MM.1S (cell line): Measurements from ENCODE around the gene TRIOBP.

ENCODE experiments used
- DNase-seq: peaks from one replicate; pipeline ENCODE4 v3.0.0-alpha.2; 2015
- H2AFZ ChIP-seq: fragments of 300-600 bp; sonication (generic); 2 replicates; pipeline ENCODE4 v1.6.0; 2016; ENCODE audit warnings: antibody characterized with exemption, low read length
- H3F3A ChIP-seq: fragments of 300-600 bp; sonication (generic); 2 replicates; pipeline ENCODE4 v1.6.1; 2016; ENCODE audit warnings: mild to moderate bottlenecking, antibody characterized with exemption, low read length, moderate library complexity, mixed read lengths; ENCODE audit not compliant: insufficient read depth
- H3K27ac ChIP-seq: fragments of 300-600 bp; sonication (generic); 2 replicates; pipeline ENCODE4 v1.5.1; 2016; ENCODE audit warnings: mild to moderate bottlenecking, low read length
- H3K27me3 ChIP-seq: fragments of 300-600 bp; sonication (generic); replicated peaks from 2 replicates; pipeline ENCODE4 v1.6.0; 2016; ENCODE audit warnings: low read length; ENCODE audit not compliant: insufficient read depth
- H3K36me3 ChIP-seq: fragments of 300-600 bp; sonication (generic); replicated peaks from 2 replicates; pipeline ENCODE4 v1.6.1; 2016; ENCODE audit warnings: mild to moderate bottlenecking, low read length, mixed read lengths; ENCODE audit not compliant: insufficient read depth
- H3K4me1 ChIP-seq: fragments of 300-600 bp; sonication (generic); 2 replicates; pipeline ENCODE4 v1.6.1; 2016; ENCODE audit warnings: low read length, mixed read lengths
- H3K4me2 ChIP-seq: fragments of 300-600 bp; sonication (generic); 2 replicates; pipeline ENCODE4 v1.6.0; 2016; ENCODE audit warnings: low read depth, low read length
- H3K4me3 ChIP-seq: fragments of 300-600 bp; sonication (generic); 2 replicates; pipeline ENCODE4 v1.5.1; 2016; ENCODE audit warnings: low read length, mixed read lengths
- H3K79me2 ChIP-seq: fragments of 300-600 bp; sonication (generic); 2 replicates; pipeline ENCODE4 v1.6.1; 2016; ENCODE audit warnings: mixed run types, low read length, mixed read lengths
- H3K9ac ChIP-seq: fragments of 300-600 bp; sonication (generic); 2 replicates; pipeline ENCODE4 v1.6.1; 2016; ENCODE audit warnings: low read length, mixed read lengths
- H3K9me2 ChIP-seq: fragments of 300-600 bp; sonication (generic); replicated peaks from 2 replicates; pipeline ENCODE4 v1.6.1; 2016; ENCODE audit warnings: mild to moderate bottlenecking, low read length, mixed read lengths; ENCODE audit not compliant: insufficient read depth
- H3K9me3 ChIP-seq: fragments of 300-600 bp; sonication (generic); replicated peaks from 2 replicates; pipeline ENCODE4 v1.6.1; 2016; ENCODE audit warnings: mild to moderate bottlenecking, low read length, mixed read lengths; ENCODE audit not compliant: insufficient read depth
- H4K20me1 ChIP-seq: fragments of 300-600 bp; sonication (generic); 2 replicates; pipeline ENCODE4 v1.6.1; 2016; ENCODE audit warnings: mild to moderate bottlenecking, low read length, moderate library complexity, mixed read lengths; ENCODE audit not compliant: insufficient read depth
- EZH2 ChIP-seq: fragments of 300-600 bp; sonication (generic); optimal IDR thresholded peaks from 2 replicates; pipeline ENCODE3; 2017; ENCODE audit warnings: low read depth, mild to moderate bottlenecking, antibody characterized with exemption, low read length, mixed read lengths
- EZH2phosphoT487 ChIP-seq: fragments of 300-600 bp; sonication (generic); IDR thresholded peaks from 2 replicates; pipeline ENCODE4 v1.6.1; 2018; ENCODE audit warnings: antibody characterized with exemption, low read length
- TF ChIP-seq, protein P1 (sequence below): fragments of 300-600 bp; sonication (generic); IDR thresholded peaks from 2 replicates; pipeline ENCODE4 v1.5.1; 2016; ENCODE audit warnings: antibody characterized with exemption, low read length, mixed read lengths

The TRIOBP gene

GRCh38 chr22:37784829-37785495, 88.1 kb downstream of the TRIOBP start:
- Histone ChIP-seq H3K79me2 (no peaks in the 10 kb centered on the region), H3K9ac (no peak overlapping the region), H2AFZ (no peak overlapping the region), H3K27ac (no peak overlapping the region), H3K4me2 (no peak overlapping the region), H3K4me3 (no peak overlapping the region), H3K27me3 (no peaks in the 10 kb centered on the region), H3K9me3 (no peaks in the 10 kb centered on the region), H4K20me1 (no peaks in the 10 kb centered on the region), H3K36me3 (no peaks in the 10 kb centered on the region), H3F3A (no peaks in the 10 kb centered on the region), H3K9me2 (no peaks in the 10 kb centered on the region), H3K4me1 (no peaks in the 10 kb centered on the region)
- no peak for DNase-seq
- no peak for TF ChIP-seq EZH2

- Histone ChIP-seq H3K9me3 (no peaks in the 10 kb centered on the region), H2AFZ (no peak overlapping the region), H3K27me3 (no peaks in the 10 kb centered on the region), H3K4me3 (no peak overlapping the region), H3K9me2 (no peaks in the 10 kb centered on the region), H4K20me1 (no peaks in the 10 kb centered on the region), H3K9ac (no peak overlapping the region), H3F3A (no peaks in the 10 kb centered on the region), H3K4me1 (no peaks in the 10 kb centered on the region), H3K79me2 (no peaks in the 10 kb centered on the region), H3K36me3 (no peaks in the 10 kb centered on the region), H3K27ac (no peak overlapping the region), H3K4me2 (no peak overlapping the region)
- TF ChIP-seq EZH2phosphoT487 (no peak), EZH2 (no peak)
- TF ChIP-seq, protein P1, sequence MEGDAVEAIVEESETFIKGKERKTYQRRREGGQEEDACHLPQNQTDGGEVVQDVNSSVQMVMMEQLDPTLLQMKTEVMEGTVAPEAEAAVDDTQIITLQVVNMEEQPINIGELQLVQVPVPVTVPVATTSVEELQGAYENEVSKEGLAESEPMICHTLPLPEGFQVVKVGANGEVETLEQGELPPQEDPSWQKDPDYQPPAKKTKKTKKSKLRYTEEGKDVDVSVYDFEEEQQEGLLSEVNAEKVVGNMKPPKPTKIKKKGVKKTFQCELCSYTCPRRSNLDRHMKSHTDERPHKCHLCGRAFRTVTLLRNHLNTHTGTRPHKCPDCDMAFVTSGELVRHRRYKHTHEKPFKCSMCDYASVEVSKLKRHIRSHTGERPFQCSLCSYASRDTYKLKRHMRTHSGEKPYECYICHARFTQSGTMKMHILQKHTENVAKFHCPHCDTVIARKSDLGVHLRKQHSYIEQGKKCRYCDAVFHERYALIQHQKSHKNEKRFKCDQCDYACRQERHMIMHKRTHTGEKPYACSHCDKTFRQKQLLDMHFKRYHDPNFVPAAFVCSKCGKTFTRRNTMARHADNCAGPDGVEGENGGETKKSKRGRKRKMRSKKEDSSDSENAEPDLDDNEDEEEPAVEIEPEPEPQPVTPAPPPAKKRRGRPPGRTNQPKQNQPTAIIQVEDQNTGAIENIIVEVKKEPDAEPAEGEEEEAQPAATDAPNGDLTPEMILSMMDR = no peak
- no peak for DNase-seq
Observed at GRCh38 chr22:37790234-37790633, 93.4 kb downstream of the TRIOBP start.

DNA sequence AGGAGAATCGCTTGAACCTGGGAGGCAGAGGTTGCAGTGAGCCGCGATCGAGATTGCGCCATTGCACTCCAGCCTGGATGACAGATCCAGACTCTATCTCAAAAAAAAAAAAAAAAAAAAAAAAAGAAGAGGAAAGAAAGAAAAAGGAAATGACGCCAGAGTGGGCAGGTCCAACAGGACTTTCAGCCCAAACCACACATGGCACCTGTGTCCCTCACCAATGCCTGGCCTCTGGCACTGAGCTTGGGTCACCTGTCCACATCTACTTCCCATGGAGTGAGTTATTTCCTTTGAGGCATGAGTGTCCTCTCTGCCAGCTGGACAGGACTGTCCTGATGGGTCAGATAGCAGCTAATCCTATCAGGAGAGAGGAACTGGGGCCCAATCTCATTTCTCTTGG, 95.6 kb downstream of the TRIOBP start:
- no peaks in the 10 kb centered on the region for H3K9me2 ChIP-seq
- no peak overlapping the region for H2AFZ ChIP-seq
- no peaks in the 10 kb centered on the region for H3K79me2 ChIP-seq
- H3F3A ChIP-seq = no peaks in the 10 kb centered on the region
- no peak overlapping the region for H3K27ac ChIP-seq
- no peaks in the 10 kb centered on the region for H3K4me1 ChIP-seq
- H4K20me1 ChIP-seq = no peaks in the 10 kb centered on the region
- no peaks in the 10 kb centered on the region for H3K36me3 ChIP-seq
- H3K4me3 ChIP-seq = no peak overlapping the region
- H3K9ac ChIP-seq = no peak overlapping the region
- no peaks in the 10 kb centered on the region for H3K9me3 ChIP-seq
- no peak for DNase-seq
- H3K4me2 ChIP-seq = no peak overlapping the region
- TF ChIP-seq EZH2phosphoT487 (no peak), EZH2 (no peak)
- TF ChIP-seq, protein P1 = no peak
- no peaks in the 10 kb centered on the region for H3K27me3 ChIP-seq

- Histone ChIP-seq H3K36me3 (no peaks in the 10 kb centered on the region), H3K79me2 (no peaks in the 10 kb centered on the region), H4K20me1 (no peaks in the 10 kb centered on the region), H3K27ac (no peak overlapping the region), H3K4me2 (no peak overlapping the region), H3K9me2 (no peaks in the 10 kb centered on the region), H2AFZ (no peak overlapping the region), H3F3A (no peaks in the 10 kb centered on the region), H3K27me3 (peaks cover 4% of the 10 kb centered on the region; the same call in 1 of the 2 replicates), H3K9me3 (no peaks in the 10 kb centered on the region), H3K4me1 (no peaks in the 10 kb centered on the region), H3K9ac (no peak overlapping the region), H3K4me3 (no peak overlapping the region)
- no peak for TF ChIP-seq EZH2
- TF ChIP-seq EZH2phosphoT487 = no peak
- TF ChIP-seq, protein P1 = no peak
- DNase-seq = no peak
Observed at GRCh38 chr22:37794376-37794775, 97.5 kb downstream of the TRIOBP start.
